Subcutaneous adipose tissue (tissue), 4 donors: ENCODE data around the gene MKLN1. TPM values are rescaled to one million over a fixed set of nuclear protein-coding genes. Genes with fewer than 3 reads are reported as not detected.

Experiments used
- CTCF ChIP-seq: fragments of 450-650 bp; IDR thresholded peaks from one replicate; pipeline ENCODE4 v1.5.1; 2016; ENCODE audit warnings: low read depth, mild to moderate bottlenecking, control low read depth, antibody characterized with exemption, moderate library complexity
- total RNA-seq, 4 donors: library from RNA; depleted of rRNA; stranded (reverse); fragments of >200 nt; gene quantifications; one replicate each; pipeline ENCODE4 v1.1.0, GENCODE V29; 2016

The MKLN1 gene
- total RNA-seq, 4 donors from 2014 or later, result 67.0 to 144 (median 89.2) TPM

- no peak for TF ChIP-seq CTCF
These were observed 160.7 kb downstream of the MKLN1 start for GRCh38 chr7:131488361-131488760.

- no peak for TF ChIP-seq CTCF
These were observed 161.5 kb downstream of the MKLN1 start for GRCh38 chr7:131489196-131489595.

GRCh38 chr7:131489881-131490280 lies 162.2 kb downstream of the MKLN1 start:
- no peak for TF ChIP-seq CTCF

- no peak for TF ChIP-seq CTCF
These were observed 165.4 kb downstream of the MKLN1 start for GRCh38 chr7:131493081-131493480.

- TF ChIP-seq CTCF, result no peak
These were observed 165.9 kb downstream of the MKLN1 start for GRCh38 chr7:131493581-131493980.

GRCh38 chr7:131494182-131494581 lies 166.5 kb downstream of the MKLN1 start:
- no peak for TF ChIP-seq CTCF

- no peak for TF ChIP-seq CTCF
These were observed 168.2 kb downstream of the MKLN1 start for GRCh38 chr7:131495669-131496498.
